ENCODE data around the gene TMEM164.

Gene TMEM164

GRCh38 chrX:110086162-110086915, 83.4 kb downstream of the TMEM164 start:
- DNase-seq: no peak

GRCh38 chrX:110086916-110087484, 84.1 kb downstream of the TMEM164 start:
- DNase-seq: no peak

- DNase-seq: no peak
Observed at GRCh38 chrX:110087485-110088356, 84.8 kb downstream of the TMEM164 start.

- no peak for DNase-seq
Observed at GRCh38 chrX:110089656-110090403, 86.9 kb downstream of the TMEM164 start.

- no peak for DNase-seq
Observed at GRCh38 chrX:110097920-110098319, 95.0 kb downstream of the TMEM164 start.

GRCh38 chrX:110103344-110103743, 100.4 kb downstream of the TMEM164 start:
- DNase-seq: no peak

- no peak for DNase-seq
Observed at GRCh38 chrX:110104078-110104477, 101.2 kb downstream of the TMEM164 start.

- no peak for DNase-seq
Observed at GRCh38 chrX:110108381-110108821, 105.5 kb downstream of the TMEM164 start.

- DNase-seq: no peak
Observed at GRCh38 chrX:110114260-110114776, 111.4 kb downstream of the TMEM164 start.

GRCh38 chrX:110116066-110116980, 113.4 kb downstream of the TMEM164 start:
- DNase-seq: no peak

GRCh38 chrX:110118530-110118929, 115.6 kb downstream of the TMEM164 start:
- no peak for DNase-seq

GRCh38 chrX:110119480-110119879, 116.6 kb downstream of the TMEM164 start:
- no peak for DNase-seq

GRCh38 chrX:110120025-110120424, 117.1 kb downstream of the TMEM164 start:
- DNase-seq: no peak

- DNase-seq: no peak
Observed at GRCh38 chrX:110123331-110123782, 120.4 kb downstream of the TMEM164 start.

- no peak for DNase-seq
Observed at GRCh38 chrX:110125446-110126162, 122.7 kb downstream of the TMEM164 start.

- no peak for DNase-seq
Observed at GRCh38 chrX:110131031-110131430, 128.1 kb downstream of the TMEM164 start.

- DNase-seq: no peak
Observed at GRCh38 chrX:110132450-110133114, 129.7 kb downstream of the TMEM164 start.

- DNase-seq: no peak
Observed at GRCh38 chrX:110133735-110134370, 130.9 kb downstream of the TMEM164 start.

- DNase-seq: no peak
Observed at GRCh38 chrX:110135618-110136017, 132.7 kb downstream of the TMEM164 start.

Data from central memory CD4-positive, alpha-beta T cell (primary cell).